SK-N-SH treated with all-trans-retinoic acid at 6 μM for 48 hours (cell line): Measurements from ENCODE around the gene CENPP.

ENCODE experiments used
- ATAC-seq: fragments of 200-7000 bp; cut with Tn5 transposase; 3 replicates; pipeline ENCODE4 v1.9.1; 2020; ENCODE audit warnings: mild to moderate bottlenecking, moderate library complexity
- BACH2 ChIP-seq: fragments of 250-450 bp; sonication (Bioruptor Pico); IDR thresholded peaks from 2 replicates; pipeline ENCODE4 v1.9.0; 2021; ENCODE audit warnings: mild to moderate bottlenecking, borderline replicate concordance
- CSDC2 ChIP-seq: fragments of 250-450 bp; sonication (Bioruptor Pico); IDR thresholded peaks from 2 replicates; pipeline ENCODE4 v1.5.0; 2020; ENCODE audit warnings: mild to moderate bottlenecking, moderate library complexity
- ESRRG ChIP-seq: fragments of 250-450 bp; sonication (Bioruptor Pico); IDR thresholded peaks from 2 replicates; pipeline ENCODE4 v1.6.1; 2021; ENCODE audit warnings: mild to moderate bottlenecking
- GLIS3 ChIP-seq: fragments of 250-450 bp; sonication (Bioruptor Pico); IDR thresholded peaks from 2 replicates; pipeline ENCODE4 v1.5.0; 2020; ENCODE audit warnings: mild to moderate bottlenecking, moderate library complexity
- ISL1 ChIP-seq: fragments of 250-450 bp; sonication (Bioruptor Pico); IDR thresholded peaks from 2 replicates; pipeline ENCODE4 v2.1.2; 2022; ENCODE audit warnings: mild to moderate bottlenecking, moderate library complexity
- OSR1 ChIP-seq: fragments of 250-450 bp; sonication (Bioruptor Pico); IDR thresholded peaks from 2 replicates; pipeline ENCODE4 v1.8.0; 2022; ENCODE audit warnings: moderate library complexity, mild to moderate bottlenecking, inconsistent platforms
- PPARA ChIP-seq: fragments of 250-450 bp; sonication (Bioruptor Pico); IDR thresholded peaks from 2 replicates; pipeline ENCODE4 v1.5.0; 2020; ENCODE audit warnings: mild to moderate bottlenecking, borderline replicate concordance
- RARB ChIP-seq: fragments of 250-450 bp; sonication (Bioruptor Pico); IDR thresholded peaks from 2 replicates; pipeline ENCODE4 v1.8.0; 2021; ENCODE audit warnings: mild to moderate bottlenecking, moderate library complexity
- SNAI2 ChIP-seq: fragments of 250-450 bp; sonication (Bioruptor Pico); IDR thresholded peaks from 2 replicates; pipeline ENCODE4 v1.5.0; 2020; ENCODE audit warnings: mild to moderate bottlenecking, moderate library complexity
- TCF4 ChIP-seq: fragments of 250-450 bp; sonication (Bioruptor Pico); IDR thresholded peaks from 2 replicates; pipeline ENCODE4 v1.8.0; 2021; ENCODE audit warnings: mild to moderate bottlenecking, moderate library complexity, borderline replicate concordance
- TSHZ2 ChIP-seq: fragments of 250-450 bp; sonication (Bioruptor Pico); IDR thresholded peaks from 2 replicates; pipeline ENCODE4 v1.5.0; 2020; ENCODE audit warnings: mild to moderate bottlenecking, moderate library complexity
- ZFP3 ChIP-seq: fragments of 250-450 bp; sonication (Bioruptor Pico); IDR thresholded peaks from 2 replicates; pipeline ENCODE4 v1.5.0; 2020; ENCODE audit warnings: mild to moderate bottlenecking, moderate library complexity
- ZFP30 ChIP-seq: fragments of 450-650 bp; formaldehyde crosslinking; IDR thresholded peaks from 2 replicates; pipeline ENCODE4 v1.5.0; 2022; ENCODE audit warnings: mild to moderate bottlenecking, moderate library complexity
- ZNF70 ChIP-seq: fragments of 450-650 bp; formaldehyde crosslinking; IDR thresholded peaks from 2 replicates; pipeline ENCODE4 v1.5.0; 2020; ENCODE audit warnings: mild to moderate bottlenecking, moderate library complexity
- ZNF8 ChIP-seq: fragments of 450-650 bp; formaldehyde crosslinking; IDR thresholded peaks from 2 replicates; pipeline ENCODE4 v1.5.0; 2020; ENCODE audit warnings: mild to moderate bottlenecking, moderate library complexity
- TF ChIP-seq, protein P1 (sequence below): fragments of 250-450 bp; sonication (Bioruptor Pico); IDR thresholded peaks from 2 replicates; pipeline ENCODE4 v1.8.0; 2021; ENCODE audit warnings: low read depth, mild to moderate bottlenecking, moderate library complexity, borderline replicate concordance
- TF ChIP-seq, protein P2 (sequence below): fragments of 250-450 bp; sonication (Bioruptor Pico); IDR thresholded peaks from 2 replicates; pipeline ENCODE4 v1.5.1; 2020; ENCODE audit warnings: low read depth, mild to moderate bottlenecking, moderate library complexity
- TF ChIP-seq, protein P3 (sequence below): fragments of 250-450 bp; sonication (Bioruptor Pico); IDR thresholded peaks from 2 replicates; pipeline ENCODE4 v1.8.0; 2020; ENCODE audit warnings: mild to moderate bottlenecking, moderate library complexity, borderline replicate concordance
- TF ChIP-seq, protein P4 (sequence below): fragments of 250-450 bp; sonication (Bioruptor Pico); IDR thresholded peaks from 2 replicates; pipeline ENCODE4 v1.5.1; 2021; ENCODE audit warnings: mild to moderate bottlenecking, moderate library complexity

CENPP gene

GRCh38 chr9:92293075-92293354 is 32.7 kb upstream of the CENPP start (continued):
- TF ChIP-seq TCF4 (CRISPR knock-in tag) (no peak), ZNF8 (CRISPR knock-in tag) (no peak), ZFP3 (no peak)
- TF ChIP-seq, protein P1, sequence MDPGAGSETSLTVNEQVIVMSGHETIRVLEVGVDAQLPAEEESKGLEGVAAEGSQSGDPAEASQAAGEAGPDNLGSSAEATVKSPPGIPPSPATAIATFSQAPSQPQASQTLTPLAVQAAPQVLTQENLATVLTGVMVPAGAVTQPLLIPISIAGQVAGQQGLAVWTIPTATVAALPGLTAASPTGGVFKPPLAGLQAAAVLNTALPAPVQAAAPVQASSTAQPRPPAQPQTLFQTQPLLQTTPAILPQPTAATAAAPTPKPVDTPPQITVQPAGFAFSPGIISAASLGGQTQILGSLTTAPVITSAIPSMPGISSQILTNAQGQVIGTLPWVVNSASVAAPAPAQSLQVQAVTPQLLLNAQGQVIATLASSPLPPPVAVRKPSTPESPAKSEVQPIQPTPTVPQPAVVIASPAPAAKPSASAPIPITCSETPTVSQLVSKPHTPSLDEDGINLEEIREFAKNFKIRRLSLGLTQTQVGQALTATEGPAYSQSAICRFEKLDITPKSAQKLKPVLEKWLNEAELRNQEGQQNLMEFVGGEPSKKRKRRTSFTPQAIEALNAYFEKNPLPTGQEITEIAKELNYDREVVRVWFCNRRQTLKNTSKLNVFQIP (CRISPR knock-in tag) = no peak

- peak; percentile 99 for ATAC-seq
- TF ChIP-seq ISL1 (no peak), CSDC2 (CRISPR knock-in tag) (no peak), OSR1 (CRISPR knock-in tag) (no peak), TCF4 (CRISPR knock-in tag) (no peak), GLIS3 (no peak), PPARA (CRISPR knock-in tag) (no peak), SNAI2 (CRISPR knock-in tag) (no peak), ZFP3 (no peak), ZNF8 (CRISPR knock-in tag) (no peak), BACH2 (no peak), ZFP30 (CRISPR knock-in tag) (no peak), ESRRG (CRISPR knock-in tag) (no peak), RARB (CRISPR knock-in tag) (no peak)
- TF ChIP-seq, protein P2, sequence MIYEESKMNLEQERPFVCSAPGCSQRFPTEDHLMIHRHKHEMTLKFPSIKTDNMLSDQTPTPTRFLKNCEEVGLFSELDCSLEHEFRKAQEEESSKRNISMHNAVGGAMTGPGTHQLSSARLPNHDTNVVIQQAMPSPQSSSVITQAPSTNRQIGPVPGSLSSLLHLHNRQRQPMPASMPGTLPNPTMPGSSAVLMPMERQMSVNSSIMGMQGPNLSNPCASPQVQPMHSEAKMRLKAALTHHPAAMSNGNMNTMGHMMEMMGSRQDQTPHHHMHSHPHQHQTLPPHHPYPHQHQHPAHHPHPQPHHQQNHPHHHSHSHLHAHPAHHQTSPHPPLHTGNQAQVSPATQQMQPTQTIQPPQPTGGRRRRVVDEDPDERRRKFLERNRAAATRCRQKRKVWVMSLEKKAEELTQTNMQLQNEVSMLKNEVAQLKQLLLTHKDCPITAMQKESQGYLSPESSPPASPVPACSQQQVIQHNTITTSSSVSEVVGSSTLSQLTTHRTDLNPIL (CRISPR knock-in tag) = no peak
- TF ChIP-seq, protein P1 (CRISPR knock-in tag) = no peak
- TF ChIP-seq, protein P3, sequence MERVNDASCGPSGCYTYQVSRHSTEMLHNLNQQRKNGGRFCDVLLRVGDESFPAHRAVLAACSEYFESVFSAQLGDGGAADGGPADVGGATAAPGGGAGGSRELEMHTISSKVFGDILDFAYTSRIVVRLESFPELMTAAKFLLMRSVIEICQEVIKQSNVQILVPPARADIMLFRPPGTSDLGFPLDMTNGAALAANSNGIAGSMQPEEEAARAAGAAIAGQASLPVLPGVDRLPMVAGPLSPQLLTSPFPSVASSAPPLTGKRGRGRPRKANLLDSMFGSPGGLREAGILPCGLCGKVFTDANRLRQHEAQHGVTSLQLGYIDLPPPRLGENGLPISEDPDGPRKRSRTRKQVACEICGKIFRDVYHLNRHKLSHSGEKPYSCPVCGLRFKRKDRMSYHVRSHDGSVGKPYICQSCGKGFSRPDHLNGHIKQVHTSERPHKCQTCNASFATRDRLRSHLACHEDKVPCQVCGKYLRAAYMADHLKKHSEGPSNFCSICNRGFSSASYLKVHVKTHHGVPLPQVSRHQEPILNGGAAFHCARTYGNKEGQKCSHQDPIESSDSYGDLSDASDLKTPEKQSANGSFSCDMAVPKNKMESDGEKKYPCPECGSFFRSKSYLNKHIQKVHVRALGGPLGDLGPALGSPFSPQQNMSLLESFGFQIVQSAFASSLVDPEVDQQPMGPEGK (CRISPR knock-in tag) = no peak
Observed at GRCh38 chr9:92293452-92294296, 32.1 kb upstream of the CENPP start, which contains the start of gene IARS1. IARS1 (minus strand) TSS chr9:92293697; CDS start chr9:92289419, 4,278 bp downstream.

DNA sequence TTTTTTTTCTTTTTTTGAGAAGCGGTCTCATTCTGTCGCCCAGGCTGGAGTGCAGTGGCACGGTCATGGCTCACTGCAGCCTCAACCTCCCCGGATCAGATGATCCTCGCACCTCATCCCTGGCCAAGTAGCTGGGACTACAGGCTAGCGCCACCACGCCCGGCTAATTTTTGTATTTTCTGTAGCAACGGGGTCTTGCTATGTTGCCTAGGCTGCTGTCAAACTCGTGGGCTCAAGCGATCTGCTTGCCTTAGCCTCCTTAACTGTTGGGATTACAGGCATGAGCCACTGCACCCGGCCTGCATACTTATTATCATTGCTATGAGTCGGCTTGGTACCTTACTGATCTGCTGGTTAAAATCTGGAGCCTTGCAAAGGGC is 31.5 kb upstream of the CENPP start:
- TF ChIP-seq OSR1 (CRISPR knock-in tag) = no peak
- no peak for TF ChIP-seq BACH2
- TF ChIP-seq TSHZ2 (CRISPR knock-in tag) = no peak
- TF ChIP-seq RARB (CRISPR knock-in tag) = no peak
- no peak for TF ChIP-seq ZNF70 (CRISPR knock-in tag)
- TF ChIP-seq, protein P4, sequence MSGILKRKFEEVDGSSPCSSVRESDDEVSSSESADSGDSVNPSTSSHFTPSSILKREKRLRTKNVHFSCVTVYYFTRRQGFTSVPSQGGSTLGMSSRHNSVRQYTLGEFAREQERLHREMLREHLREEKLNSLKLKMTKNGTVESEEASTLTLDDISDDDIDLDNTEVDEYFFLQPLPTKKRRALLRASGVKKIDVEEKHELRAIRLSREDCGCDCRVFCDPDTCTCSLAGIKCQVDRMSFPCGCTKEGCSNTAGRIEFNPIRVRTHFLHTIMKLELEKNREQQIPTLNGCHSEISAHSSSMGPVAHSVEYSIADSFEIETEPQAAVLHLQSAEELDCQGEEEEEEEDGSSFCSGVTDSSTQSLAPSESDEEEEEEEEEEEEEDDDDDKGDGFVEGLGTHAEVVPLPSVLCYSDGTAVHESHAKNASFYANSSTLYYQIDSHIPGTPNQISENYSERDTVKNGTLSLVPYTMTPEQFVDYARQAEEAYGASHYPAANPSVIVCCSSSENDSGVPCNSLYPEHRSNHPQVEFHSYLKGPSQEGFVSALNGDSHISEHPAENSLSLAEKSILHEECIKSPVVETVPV (CRISPR knock-in tag) = no peak
- TF ChIP-seq, protein P2 (CRISPR knock-in tag) = no peak
- peak; percentile 40 for ATAC-seq
